ENCODE results near the gene SHISAL1.

SHISAL1 gene

GRCh38 chr22:44347549-44347948 is 34.8 kb upstream of the SHISAL1 start:
- Histone ChIP-seq H3K27ac (ENCODE audit: low read length) (no peak overlapping the region), H3K4me2 (ENCODE audit: insufficient read depth, low read length) (no peak overlapping the region), H3K9me3 (ENCODE audit: insufficient read depth, low read length, severe bottlenecking) (no peaks in the 10 kb centered on the region), H3K27me3 (ENCODE audit: insufficient read depth, low read length, poor library complexity) (peaks cover 2% of the 10 kb centered on the region), H3K9ac (ENCODE audit: low read depth, low read length) (no peak overlapping the region), H3K79me2 (ENCODE audit: insufficient read depth, low read length) (no peaks in the 10 kb centered on the region), H3K4me3 (ENCODE audit: low read depth in 1 of 2, low read length in 2 of 2) (no peak overlapping the region), H3K4me1 (ENCODE audit: insufficient read depth, low read length) (no peaks in the 10 kb centered on the region), H2AFZ (ENCODE audit: low read depth, low read length) (no peak overlapping the region), H4K20me1 (ENCODE audit: insufficient read depth, low read length) (peaks cover 6% of the 10 kb centered on the region), H3K36me3 (ENCODE audit: insufficient read depth, low read length) (no peaks in the 10 kb centered on the region)
- TF ChIP-seq, protein P1, sequence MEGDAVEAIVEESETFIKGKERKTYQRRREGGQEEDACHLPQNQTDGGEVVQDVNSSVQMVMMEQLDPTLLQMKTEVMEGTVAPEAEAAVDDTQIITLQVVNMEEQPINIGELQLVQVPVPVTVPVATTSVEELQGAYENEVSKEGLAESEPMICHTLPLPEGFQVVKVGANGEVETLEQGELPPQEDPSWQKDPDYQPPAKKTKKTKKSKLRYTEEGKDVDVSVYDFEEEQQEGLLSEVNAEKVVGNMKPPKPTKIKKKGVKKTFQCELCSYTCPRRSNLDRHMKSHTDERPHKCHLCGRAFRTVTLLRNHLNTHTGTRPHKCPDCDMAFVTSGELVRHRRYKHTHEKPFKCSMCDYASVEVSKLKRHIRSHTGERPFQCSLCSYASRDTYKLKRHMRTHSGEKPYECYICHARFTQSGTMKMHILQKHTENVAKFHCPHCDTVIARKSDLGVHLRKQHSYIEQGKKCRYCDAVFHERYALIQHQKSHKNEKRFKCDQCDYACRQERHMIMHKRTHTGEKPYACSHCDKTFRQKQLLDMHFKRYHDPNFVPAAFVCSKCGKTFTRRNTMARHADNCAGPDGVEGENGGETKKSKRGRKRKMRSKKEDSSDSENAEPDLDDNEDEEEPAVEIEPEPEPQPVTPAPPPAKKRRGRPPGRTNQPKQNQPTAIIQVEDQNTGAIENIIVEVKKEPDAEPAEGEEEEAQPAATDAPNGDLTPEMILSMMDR (IDR thresholded peaks at IDR 0.05; ENCODE audit: borderline replicate concordance, extremely low read depth, low read length, poor library complexity, severe bottlenecking) = no peak
- TF ChIP-seq EZH2 (IDR thresholded peaks at IDR 0.05; ENCODE audit: borderline replicate concordance, low read depth, low read length, severe bottlenecking) = no peak
- ATAC-seq (ENCODE audit: insufficient read depth, low read depth) (no peak), DNase-seq (no peak)

GRCh38 chr22:44347080-44347479 is 34.3 kb upstream of the SHISAL1 start:
- ATAC-seq (ENCODE audit: insufficient read depth, low read depth) = no peak
- Histone ChIP-seq H3K9ac (ENCODE audit: low read depth, low read length) (no peak overlapping the region), H2AFZ (ENCODE audit: low read depth, low read length) (no peak overlapping the region), H3K4me3 (ENCODE audit: low read depth in 1 of 2, low read length in 2 of 2) (no peak overlapping the region), H4K20me1 (ENCODE audit: insufficient read depth, low read length) (peaks cover 6% of the 10 kb centered on the region), H3K4me2 (ENCODE audit: insufficient read depth, low read length) (no peak overlapping the region), H3K36me3 (ENCODE audit: insufficient read depth, low read length) (no peaks in the 10 kb centered on the region), H3K27me3 (ENCODE audit: insufficient read depth, low read length, poor library complexity) (peaks cover 2% of the 10 kb centered on the region), H3K9me3 (ENCODE audit: insufficient read depth, low read length, severe bottlenecking) (no peaks in the 10 kb centered on the region), H3K4me1 (ENCODE audit: insufficient read depth, low read length) (no peaks in the 10 kb centered on the region), H3K79me2 (ENCODE audit: insufficient read depth, low read length) (no peaks in the 10 kb centered on the region), H3K27ac (ENCODE audit: low read length) (no peak overlapping the region)
- no peak for DNase-seq
- TF ChIP-seq, protein P1 (IDR thresholded peaks at IDR 0.05; ENCODE audit: borderline replicate concordance, extremely low read depth, low read length, poor library complexity, severe bottlenecking) = no peak
- TF ChIP-seq EZH2 (IDR thresholded peaks at IDR 0.05; ENCODE audit: borderline replicate concordance, low read depth, low read length, severe bottlenecking) = no peak

DNA sequence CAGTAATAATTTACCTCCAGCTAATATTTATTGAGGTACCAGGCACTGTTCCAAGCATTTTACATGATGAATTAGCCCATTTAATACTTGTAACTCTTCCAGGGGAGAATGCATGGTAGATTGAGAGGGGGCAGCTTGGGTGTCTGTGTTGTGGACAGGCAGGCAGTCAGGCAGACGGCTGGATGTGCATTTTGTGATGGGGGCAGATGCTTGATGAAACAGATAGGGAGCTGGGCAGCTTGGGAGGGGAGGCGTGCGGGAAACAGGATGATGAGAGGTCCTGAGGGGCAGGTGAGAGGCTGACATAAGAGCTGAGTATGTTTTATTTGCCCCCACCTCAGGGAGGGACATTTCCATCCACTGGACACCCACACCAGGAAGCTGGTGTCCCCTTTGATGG is 33.1 kb upstream of the SHISAL1 start:
- peaks cover 6% of the 10 kb centered on the region for H4K20me1 ChIP-seq (ENCODE audit: insufficient read depth, low read length)
- H3K4me2 ChIP-seq (ENCODE audit: insufficient read depth, low read length) = no peak overlapping the region
- peaks cover 2% of the 10 kb centered on the region for H3K27me3 ChIP-seq (ENCODE audit: insufficient read depth, low read length, poor library complexity)
- no peak overlapping the region for H3K4me3 ChIP-seq (ENCODE audit: low read depth in 1 of 2, low read length in 2 of 2)
- ATAC-seq (ENCODE audit: insufficient read depth, low read depth) = no peak
- H3K79me2 ChIP-seq (ENCODE audit: insufficient read depth, low read length) = no peaks in the 10 kb centered on the region
- TF ChIP-seq EZH2 (IDR thresholded peaks at IDR 0.05; ENCODE audit: borderline replicate concordance, low read depth, low read length, severe bottlenecking) = no peak
- TF ChIP-seq, protein P1 (IDR thresholded peaks at IDR 0.05; ENCODE audit: borderline replicate concordance, extremely low read depth, low read length, poor library complexity, severe bottlenecking) = no peak
- H3K9me3 ChIP-seq (ENCODE audit: insufficient read depth, low read length, severe bottlenecking) = no peaks in the 10 kb centered on the region
- no peak overlapping the region for H2AFZ ChIP-seq (ENCODE audit: low read depth, low read length)
- DNase-seq = no peak
- no peaks in the 10 kb centered on the region for H3K4me1 ChIP-seq (ENCODE audit: insufficient read depth, low read length)
- no peak overlapping the region for H3K27ac ChIP-seq (ENCODE audit: low read length)
- no peaks in the 10 kb centered on the region for H3K36me3 ChIP-seq (ENCODE audit: insufficient read depth, low read length)
- H3K9ac ChIP-seq (ENCODE audit: low read depth, low read length) = no peak overlapping the region

DNA sequence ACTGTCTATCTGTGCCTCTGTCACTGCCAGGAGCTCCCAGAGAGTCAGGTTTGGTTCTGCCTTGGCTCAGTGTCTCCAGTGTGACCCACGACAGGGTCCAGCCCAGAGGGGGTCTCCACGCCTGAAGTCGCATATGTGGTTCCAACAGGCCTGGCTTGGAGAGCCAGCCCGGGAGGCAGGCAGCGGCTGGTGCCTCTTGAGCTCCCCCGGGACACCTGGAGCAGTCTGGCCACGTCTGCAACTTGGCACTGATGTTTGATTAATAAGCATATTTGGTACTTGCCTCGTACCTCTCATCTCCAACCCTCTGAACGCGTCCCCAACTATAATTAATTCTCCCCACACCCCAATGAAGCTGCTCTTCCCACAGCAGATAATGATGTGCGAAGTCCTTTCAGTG is 31.7 kb upstream of the SHISAL1 start:
- no peak for TF ChIP-seq EZH2 (IDR thresholded peaks at IDR 0.05; ENCODE audit: borderline replicate concordance, low read depth, low read length, severe bottlenecking)
- TF ChIP-seq, protein P1 (IDR thresholded peaks at IDR 0.05; ENCODE audit: borderline replicate concordance, extremely low read depth, low read length, poor library complexity, severe bottlenecking) = no peak
- H2AFZ ChIP-seq (ENCODE audit: low read depth, low read length) = no peak overlapping the region
- H3K79me2 ChIP-seq (ENCODE audit: insufficient read depth, low read length) = no peaks in the 10 kb centered on the region
- no peaks in the 10 kb centered on the region; the same call in none of the 2 replicates for H4K20me1 ChIP-seq (ENCODE audit: insufficient read depth, low read length)
- ATAC-seq (ENCODE audit: insufficient read depth, low read depth) (no peak), DNase-seq (no peak)
- H3K4me2 ChIP-seq (ENCODE audit: insufficient read depth, low read length) = no peak overlapping the region
- H3K9ac ChIP-seq (ENCODE audit: low read depth, low read length) = no peak overlapping the region
- no peaks in the 10 kb centered on the region for H3K9me3 ChIP-seq (ENCODE audit: insufficient read depth, low read length, severe bottlenecking)
- H3K27me3 ChIP-seq (ENCODE audit: insufficient read depth, low read length, poor library complexity) = peaks cover 2% of the 10 kb centered on the region
- H3K4me1 ChIP-seq (ENCODE audit: insufficient read depth, low read length) = no peaks in the 10 kb centered on the region
- no peak overlapping the region for H3K27ac ChIP-seq (ENCODE audit: low read length)
- no peaks in the 10 kb centered on the region for H3K36me3 ChIP-seq (ENCODE audit: insufficient read depth, low read length)
- no peak overlapping the region for H3K4me3 ChIP-seq (ENCODE audit: low read depth in 1 of 2, low read length in 2 of 2)
